ENCODE data around the gene ATG2A. TPM values are rescaled to one million over a fixed set of nuclear protein-coding genes. Genes with fewer than 3 reads are reported as not detected.

Gene ATG2A
- total and polyA plus RNA-seq, 10 of the 15 experiments (the other 5 are each of a cell fraction or from before 2014, with no cell fraction given): 0.08 to 19.0 (median 4.6) TPM

GRCh38 chr11:64865286-64866172 lies 51.5 kb downstream of the ATG2A start (continued):
- TF ChIP-seq PAX8 (IDR thresholded peaks at IDR 0.05) (no peak), MLLT1 (IDR thresholded peaks at IDR 0.05) (no peak), TARDBP (IDR thresholded peaks at IDR 0.05; ENCODE audit: borderline replicate concordance) (no peak), E2F8 (IDR thresholded peaks at IDR 0.05; ENCODE audit: low read depth, partially characterized antibody) (no peak), STAT1 (conservative IDR thresholded peaks at IDR 0.05) (no peak), ESRRA (IDR thresholded peaks at IDR 0.05; ENCODE audit: low read length) (no peak), CHD4 (IDR thresholded peaks at IDR 0.05) (no peak), ELK1 (IDR thresholded peaks at IDR 0.05; ENCODE audit: low read depth, low read length) (no peak), SMAD1 (IDR thresholded peaks at IDR 0.05; ENCODE audit: low read depth, partially characterized antibody) (peak; percentile 37), ZBTB11 (CRISPR knock-in tag; IDR thresholded peaks at IDR 0.05) (no peak), CBFB (IDR thresholded peaks at IDR 0.05; ENCODE audit: low read depth) (peak; percentile 78), NFYA (IDR thresholded peaks at IDR 0.05; ENCODE audit: borderline replicate concordance, low read depth, low read length) (no peak), MEF2A (IDR thresholded peaks at IDR 0.05; ENCODE audit: insufficient read depth, low read depth, low read length) (peak; percentile 98), CEBPB (IDR thresholded peaks at IDR 0.05; ENCODE audit: borderline replicate concordance in 1 of 2, low read depth in 2 of 2, low read length in 2 of 2) (no peak), REST (IDR thresholded peaks at IDR 0.05; ENCODE audit: low read depth, low read length) (no peak), CHD2 (IDR thresholded peaks at IDR 0.05; ENCODE audit: borderline replicate concordance, low read depth, low read length) (no peak)
